Amniotic epithelial cell (primary cell): ENCODE results near the gene SWSAP1.
A peak's percentile ranks its signal among the peaks of the same experiment; 100 is the strongest.
"Not testable (repeated sequence)": the region's sequence is repeated elsewhere in the genome, so short reads cannot be mapped to it uniquely, and the experiment has no call there.

Experiments
- DNase-seq: peaks from one replicate; pipeline ENCODE4 v3.0.0-alpha.2; 2010; ENCODE audit warnings: low read depth

SWSAP1 gene

GRCh38 chr19:11374433-11375142 lies at the start of gene SWSAP1:
SWSAP1 (plus strand) TSS chr19:11374666; CDS start chr19:11374681, 15 bp downstream.
- peak; percentile 100 for DNase-seq

- peak; percentile 22 for DNase-seq
These were observed 49.6 kb upstream of the SWSAP1 start for GRCh38 chr19:11324748-11325389.

- no peak for DNase-seq
These were observed 48.9 kb upstream of the SWSAP1 start for GRCh38 chr19:11325544-11325943.

DNA sequence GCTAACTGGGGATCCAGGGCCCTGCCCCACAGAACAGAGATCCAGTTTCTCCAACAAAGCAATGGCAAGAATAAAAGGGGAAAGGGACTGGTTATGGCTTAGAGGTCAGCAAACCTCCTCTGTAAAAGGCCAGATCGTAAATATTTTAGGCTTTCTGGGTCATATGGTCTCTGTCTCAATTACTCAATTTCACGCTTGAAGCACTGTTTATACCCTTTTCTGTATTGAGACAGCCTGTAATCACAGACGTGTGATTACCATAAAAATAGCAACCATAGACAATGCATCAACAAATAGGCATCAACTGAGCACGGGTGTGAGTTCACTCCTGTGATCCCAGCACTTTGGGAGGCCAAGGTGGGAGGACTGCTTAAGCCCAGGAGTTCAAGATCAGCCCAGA lies 44.3 kb upstream of the SWSAP1 start:
- no peak for DNase-seq

DNA sequence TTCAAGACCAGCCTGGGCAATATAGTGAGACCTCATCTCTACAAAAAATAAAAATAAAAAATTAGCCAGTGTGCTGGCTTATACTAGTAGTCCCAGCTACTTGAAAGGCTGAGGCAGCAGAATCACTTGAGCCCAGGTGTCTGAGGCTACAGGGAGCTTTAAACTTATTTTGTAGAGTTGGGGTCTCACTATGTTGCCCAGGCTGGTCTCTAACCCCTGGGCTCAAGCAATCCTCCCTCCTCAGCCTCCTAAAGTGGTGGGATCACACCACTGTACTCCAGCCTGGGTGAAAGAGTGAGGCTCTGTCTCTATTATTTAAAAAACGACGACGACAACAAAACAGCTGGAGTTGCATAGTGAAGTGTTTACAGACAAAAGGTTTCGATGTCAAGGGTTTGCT lies 43.0 kb upstream of the SWSAP1 start:
- DNase-seq: no peak

DNA sequence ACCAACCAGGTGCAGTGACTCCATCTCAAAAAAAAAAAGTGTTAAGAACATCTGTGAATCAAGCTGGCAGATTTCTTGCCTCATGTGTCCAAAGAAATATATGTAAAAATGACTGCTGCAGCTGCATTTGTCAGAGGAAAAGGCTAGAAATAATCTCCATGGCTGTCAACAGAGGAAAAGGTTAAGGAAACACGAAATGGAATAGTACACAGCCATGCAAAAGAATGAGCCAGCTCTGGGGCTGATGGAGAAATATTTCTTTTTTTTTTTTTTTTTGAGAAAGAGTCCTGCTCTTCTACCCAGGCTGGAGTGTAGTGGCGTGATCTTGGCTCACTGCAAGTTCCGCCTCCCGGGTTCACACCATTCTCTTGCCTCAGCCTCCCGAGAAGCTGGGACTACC lies 41.6 kb upstream of the SWSAP1 start:
- DNase-seq: no peak

GRCh38 chr19:11333838-11334237 lies 40.6 kb upstream of the SWSAP1 start:
- not testable (repeated sequence) for DNase-seq

DNA sequence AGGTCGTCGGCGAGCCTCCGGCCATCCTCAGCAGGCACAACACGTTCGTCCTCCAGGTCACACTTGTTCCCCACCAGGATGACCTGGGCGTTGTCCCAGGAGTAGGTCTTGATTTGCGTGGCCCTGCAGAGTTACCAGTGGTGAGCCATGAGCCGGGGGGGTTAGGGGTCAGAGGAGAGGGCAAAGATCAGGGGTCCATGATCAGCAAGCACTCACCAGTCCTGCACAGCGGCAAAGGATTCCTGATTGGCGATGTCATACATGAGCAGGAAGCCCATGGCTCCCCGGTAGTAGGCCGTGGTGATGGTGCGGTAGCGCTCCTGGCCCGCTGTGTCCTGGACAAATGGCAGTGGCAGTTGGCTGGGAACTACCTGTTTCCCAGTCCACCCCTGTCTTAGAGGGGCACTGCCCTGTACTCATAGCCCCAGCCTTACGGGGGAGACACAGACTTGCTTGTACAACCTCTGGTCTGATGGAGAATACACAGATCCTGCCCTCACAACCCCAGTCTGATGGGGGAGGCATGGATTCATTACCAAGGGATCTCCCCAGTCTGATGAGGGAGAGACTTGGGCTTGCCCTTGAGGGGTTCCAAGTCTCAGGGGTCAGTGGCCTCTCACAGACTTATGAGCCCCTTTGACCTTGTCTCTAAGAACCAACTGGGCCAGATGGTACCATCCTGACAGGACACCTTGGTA lies 38.9 kb upstream of the SWSAP1 start:
- DNase-seq: no peak

- DNase-seq: no peak
These were observed 37.4 kb upstream of the SWSAP1 start for GRCh38 chr19:11337080-11337479.

GRCh38 chr19:11338121-11338520 lies 36.3 kb upstream of the SWSAP1 start:
- no peak for DNase-seq

- DNase-seq: no peak
These were observed 35.8 kb upstream of the SWSAP1 start for GRCh38 chr19:11338569-11339253.

- peak; percentile 89 for DNase-seq
These were observed 35.0 kb upstream of the SWSAP1 start, which contains the start of gene RAB3D for GRCh38 chr19:11339254-11340098. RAB3D (minus strand) TSS chr19:11339657; CDS start chr19:11337399, 2,258 bp downstream.

- DNase-seq: not testable (repeated sequence)
These were observed 34.4 kb upstream of the SWSAP1 start for GRCh38 chr19:11340099-11340467.

DNA sequence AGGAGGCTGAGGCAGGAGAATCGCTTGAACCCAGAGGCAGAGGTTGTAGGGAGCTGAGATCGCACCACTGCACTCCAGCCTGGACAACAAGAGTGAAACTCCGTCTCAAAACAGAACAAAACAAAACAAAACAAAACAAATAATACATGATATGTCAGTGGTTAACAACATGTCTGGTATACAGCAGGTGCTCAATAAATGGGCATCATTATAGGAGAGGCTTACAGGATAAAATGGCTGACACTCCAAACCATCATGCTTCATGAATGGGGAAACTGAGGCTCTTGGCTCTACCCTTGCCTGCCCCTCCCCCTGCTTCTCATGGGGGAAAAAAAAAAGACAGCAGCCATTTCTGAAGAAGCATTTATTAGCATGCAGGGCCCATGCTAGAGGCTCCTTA lies 32.0 kb upstream of the SWSAP1 start:
- DNase-seq: no peak

GRCh38 chr19:11345122-11345803 lies 29.2 kb upstream of the SWSAP1 start:
- DNase-seq: no peak

DNA sequence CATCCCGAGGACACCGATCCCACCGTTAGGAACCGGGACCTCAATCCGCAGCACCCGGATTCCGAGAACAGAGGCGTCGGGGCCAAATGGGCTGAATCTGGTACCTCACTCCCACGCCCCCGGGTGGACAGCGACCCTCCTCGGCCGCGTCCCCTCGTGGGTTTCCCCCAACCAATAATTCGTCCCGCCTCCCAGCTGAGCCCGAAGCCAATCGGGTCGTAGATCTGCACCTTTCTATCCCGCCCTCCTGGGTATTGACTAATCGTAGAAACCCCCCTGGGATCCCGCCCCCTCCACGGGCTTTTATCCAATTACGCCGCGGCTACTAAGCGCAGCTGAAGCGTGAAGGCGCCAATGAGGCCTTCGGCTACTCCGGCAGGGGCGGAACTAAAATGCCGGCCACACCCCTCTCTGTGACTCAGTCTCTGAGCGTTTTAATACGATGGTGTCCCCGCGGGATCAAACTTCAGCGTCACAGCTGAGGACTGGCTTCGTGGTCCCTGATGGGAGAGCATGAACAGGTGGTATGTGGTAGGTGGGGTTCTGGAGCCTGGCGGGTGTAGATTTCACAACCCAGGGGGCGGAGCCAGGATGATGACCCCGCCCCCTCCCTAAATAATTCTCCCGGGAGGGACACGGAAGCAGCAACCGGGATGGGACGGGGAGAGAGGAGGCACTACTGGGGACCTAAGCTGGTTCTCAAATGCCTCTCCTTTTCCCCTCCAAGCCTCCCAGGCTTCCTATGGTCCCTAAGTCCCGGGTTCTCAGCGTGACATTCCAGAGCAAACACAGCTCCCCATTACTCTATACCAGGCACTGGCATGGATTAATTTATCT lies 28.1 kb upstream of the SWSAP1 start, which contains the start of the genes CCDC159 and TMEM205:
TSS of gene CCDC159 (plus strand) at position 416 of the 837 bp plus-strand sequence. CDS start at position 504, 88 bp downstream.
TSS of gene TMEM205 (minus strand) at position 165 of the 837 bp plus-strand sequence. CDS start 649 bp downstream, outside the sequence.
- peak; percentile 98 for DNase-seq

DNA sequence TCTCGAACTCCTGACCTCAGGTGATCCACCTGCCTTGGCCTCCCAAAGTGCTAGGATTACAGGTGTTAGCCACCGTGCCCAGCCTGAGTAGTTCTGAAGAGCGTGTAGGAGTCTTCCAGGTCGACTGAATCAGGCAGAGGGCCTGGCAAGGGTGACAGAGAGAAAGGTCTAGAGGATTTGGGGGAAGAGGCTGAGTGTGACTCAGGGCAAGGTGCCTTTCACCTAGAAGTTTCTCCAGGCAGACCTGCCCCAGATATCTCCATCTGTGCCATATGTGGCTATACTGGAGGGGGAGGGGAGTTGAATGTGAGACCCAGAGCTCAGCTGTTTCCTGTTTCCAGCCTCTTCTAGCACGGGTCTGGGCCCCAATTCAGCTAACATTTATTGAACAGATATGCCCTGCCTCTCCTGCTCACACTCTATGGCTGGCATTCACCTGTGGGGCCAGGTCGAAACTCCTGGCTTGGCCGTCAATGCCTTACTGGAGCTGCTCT lies 26.9 kb upstream of the SWSAP1 start:
- no peak for DNase-seq

DNA sequence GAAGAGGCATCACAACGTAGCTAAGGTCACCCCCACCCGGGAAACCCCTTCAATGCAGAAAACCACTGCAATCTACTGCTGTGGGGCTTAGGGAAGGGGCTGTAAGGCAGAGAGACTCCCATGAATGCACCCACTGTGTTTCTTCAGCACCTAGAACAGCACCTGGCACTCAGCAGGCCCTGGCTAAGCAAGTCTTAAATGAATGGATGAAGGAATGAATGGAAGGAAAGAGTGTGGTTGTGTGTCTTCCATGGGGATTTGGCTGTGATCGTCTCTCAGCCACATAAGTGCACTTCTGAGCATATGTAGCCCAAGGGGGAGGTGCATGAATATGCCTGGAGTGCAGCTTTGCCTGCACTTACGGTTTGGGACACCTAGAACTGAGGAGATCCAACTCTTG lies 25.3 kb upstream of the SWSAP1 start:
- no peak for DNase-seq

DNA sequence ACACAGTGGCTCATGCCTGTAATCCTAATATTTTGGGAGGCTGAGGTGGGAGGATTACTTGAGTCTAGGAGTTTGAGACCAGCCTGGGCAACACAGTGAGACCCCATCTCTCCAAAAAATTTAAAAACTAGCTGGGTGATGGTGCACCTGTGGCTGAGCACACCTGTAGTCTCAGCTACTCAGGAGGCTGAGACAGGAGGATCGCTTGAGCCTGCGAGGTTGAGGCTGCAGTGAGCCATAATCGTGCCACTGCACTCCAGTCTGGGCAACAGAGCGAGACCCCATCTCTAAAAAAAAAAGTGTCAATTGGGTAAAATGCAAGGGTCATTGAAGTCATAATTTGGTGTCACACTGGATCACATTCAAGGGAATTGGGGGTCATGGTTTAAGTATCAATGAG lies 20.4 kb upstream of the SWSAP1 start:
- not testable (repeated sequence) for DNase-seq
